A673 (cell line): ENCODE measurements around the gene RAB25.

Experiments
- EZH2 ChIP-seq: fragments of 200-600 bp; sonication (generic); IDR thresholded peaks from 2 replicates; pipeline ENCODE4 v1.6.1; 2017; ENCODE audit warnings: borderline replicate concordance, low read depth, mild to moderate bottlenecking, mixed read lengths, antibody characterized with exemption, low read length; ENCODE audit not compliant: poor library complexity, severe bottlenecking
- TF ChIP-seq, protein P1 (sequence below): fragments of 300-800, 200-600 bp; sonication (generic); conservative IDR thresholded peaks from 2 replicates; pipeline ENCODE4 v1.5.1; 2017; ENCODE audit warnings: low read depth, mild to moderate bottlenecking, antibody characterized with exemption, low read length, moderate library complexity, mixed read lengths

DNA sequence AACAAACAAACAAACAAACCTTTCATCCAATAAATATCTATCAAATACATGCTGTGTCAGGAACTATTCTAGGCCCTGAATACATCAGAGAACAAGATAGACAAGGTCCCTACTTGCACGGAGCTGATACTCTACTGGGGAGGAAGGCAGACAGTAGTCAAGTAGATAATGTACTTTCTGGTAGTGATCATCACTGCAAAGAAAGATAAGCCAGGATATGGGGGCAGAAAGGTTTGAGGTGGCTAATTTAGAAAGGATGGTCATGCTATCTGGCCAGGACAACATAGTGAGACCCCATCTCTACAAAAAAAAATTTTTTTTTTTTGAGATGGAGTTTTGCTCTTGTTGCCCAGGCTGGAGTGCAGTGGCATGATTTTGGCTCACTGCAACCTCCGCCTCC is 30.6 kb downstream of the RAB25 start:
- TF ChIP-seq, protein P1, sequence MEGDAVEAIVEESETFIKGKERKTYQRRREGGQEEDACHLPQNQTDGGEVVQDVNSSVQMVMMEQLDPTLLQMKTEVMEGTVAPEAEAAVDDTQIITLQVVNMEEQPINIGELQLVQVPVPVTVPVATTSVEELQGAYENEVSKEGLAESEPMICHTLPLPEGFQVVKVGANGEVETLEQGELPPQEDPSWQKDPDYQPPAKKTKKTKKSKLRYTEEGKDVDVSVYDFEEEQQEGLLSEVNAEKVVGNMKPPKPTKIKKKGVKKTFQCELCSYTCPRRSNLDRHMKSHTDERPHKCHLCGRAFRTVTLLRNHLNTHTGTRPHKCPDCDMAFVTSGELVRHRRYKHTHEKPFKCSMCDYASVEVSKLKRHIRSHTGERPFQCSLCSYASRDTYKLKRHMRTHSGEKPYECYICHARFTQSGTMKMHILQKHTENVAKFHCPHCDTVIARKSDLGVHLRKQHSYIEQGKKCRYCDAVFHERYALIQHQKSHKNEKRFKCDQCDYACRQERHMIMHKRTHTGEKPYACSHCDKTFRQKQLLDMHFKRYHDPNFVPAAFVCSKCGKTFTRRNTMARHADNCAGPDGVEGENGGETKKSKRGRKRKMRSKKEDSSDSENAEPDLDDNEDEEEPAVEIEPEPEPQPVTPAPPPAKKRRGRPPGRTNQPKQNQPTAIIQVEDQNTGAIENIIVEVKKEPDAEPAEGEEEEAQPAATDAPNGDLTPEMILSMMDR = no peak
- TF ChIP-seq EZH2 = no peak
